ENCODE measurements around the gene FABP2. TPM values are rescaled to one million over a fixed set of nuclear protein-coding genes. Genes with fewer than 3 reads are reported as not detected.
"Not testable (repeated sequence)": the region's sequence is repeated elsewhere in the genome, so short reads cannot be mapped to it uniquely, and the experiment has no call there.

Gene FABP2
- total and polyA plus RNA-seq, 8 donors = 0.12 to 14.3 (median 3.8) TPM; not detected in 5

- intact Hi-C loops (cut with DNase I; ENCODE audit: low total_unique reads); H3K27ac ChIP-seq; H3K9me3 ChIP-seq; H3K27me3 ChIP-seq; H3K4me3 ChIP-seq; H3K4me1 ChIP-seq; H3K36me3 ChIP-seq; DNase-seq: not testable (repeated sequence)
- WGBS, 5 donors = 59 to 91% (median 72%) methylated on average over 1 of the region's 1 CpG
Observed at GRCh38 chr4:119356041-119356440, 34.1 kb upstream of the FABP2 start.

DNA sequence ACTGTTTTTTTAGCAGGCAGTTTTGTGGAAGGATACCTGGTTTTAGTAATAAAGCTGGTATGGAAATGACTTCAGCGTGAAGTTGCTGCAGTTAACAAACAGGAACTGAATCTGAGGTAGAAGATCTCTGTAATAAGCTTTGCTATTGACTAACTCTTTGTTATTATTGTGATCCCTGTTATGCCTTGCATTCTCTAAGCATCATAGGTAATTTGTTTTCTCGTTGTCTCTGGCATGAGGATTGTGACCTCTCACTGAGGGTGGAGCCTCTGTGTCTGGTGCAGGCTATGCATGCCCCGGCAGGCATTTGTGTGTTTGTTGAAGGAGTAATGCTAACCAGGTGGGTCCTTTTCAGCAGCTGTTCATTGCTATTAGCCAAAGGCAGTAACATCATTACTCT is 31.4 kb upstream of the FABP2 start:
- 36 to 67% (median 49%) methylated on average over 2 to 3 of the region's 3 CpGs for WGBS, 5 donors

GRCh38 chr4:119348169-119348568 is 26.2 kb upstream of the FABP2 start:
- 67 to 89% (median 76%) methylated on average over 1 of the region's 1 CpG for WGBS, 5 donors
- DNase-seq = not testable (repeated sequence)

More for the DNA sequence above, 31.4 kb upstream of the FABP2 start:
- H3K4me3 ChIP-seq; intact Hi-C loops (cut with DNase I; ENCODE audit: low total_unique reads); H3K36me3 ChIP-seq; H3K27me3 ChIP-seq; H3K9me3 ChIP-seq; H3K27ac ChIP-seq; H3K4me1 ChIP-seq; DNase-seq: not testable (repeated sequence)

GRCh38 chr4:119343293-119343692 is 21.4 kb upstream of the FABP2 start:
- WGBS, 5 donors = no CpG with 5 or more reads among the region's 2 CpGs
- intact Hi-C loops (cut with DNase I; ENCODE audit: low total_unique reads); H3K27me3 ChIP-seq; H3K9me3 ChIP-seq; H3K36me3 ChIP-seq; DNase-seq; H3K4me3 ChIP-seq; H3K27ac ChIP-seq; H3K4me1 ChIP-seq: not testable (repeated sequence)

More at GRCh38 chr4:119348169-119348568, 26.2 kb upstream of the FABP2 start:
- H3K4me3 ChIP-seq; intact Hi-C loops (cut with DNase I; ENCODE audit: low total_unique reads); H3K36me3 ChIP-seq; H3K4me1 ChIP-seq; H3K9me3 ChIP-seq; H3K27ac ChIP-seq; H3K27me3 ChIP-seq: not testable (repeated sequence)

DNA sequence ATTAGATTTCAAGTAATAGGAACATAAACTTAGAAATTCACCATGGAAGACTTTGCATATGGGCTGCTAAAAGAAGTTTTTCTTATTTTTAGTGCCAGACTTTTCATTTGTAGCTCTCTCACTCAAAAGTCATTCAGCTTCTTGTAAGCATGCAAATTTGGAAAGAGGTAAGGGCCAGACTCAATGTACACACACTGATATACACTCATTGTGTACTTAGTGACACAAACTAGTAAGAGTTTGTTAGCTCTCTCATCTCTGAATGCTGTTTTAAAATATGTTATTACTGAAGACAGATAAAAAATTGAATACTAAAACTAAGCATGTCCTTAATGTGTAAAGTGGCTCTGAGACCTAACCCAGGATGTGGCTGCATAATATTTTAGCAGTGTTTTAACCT is 18.0 kb upstream of the FABP2 start:
- intact Hi-C loops (cut with DNase I; ENCODE audit: low total_unique reads); H3K9me3 ChIP-seq; H3K4me1 ChIP-seq; H3K27me3 ChIP-seq; H3K4me3 ChIP-seq; H3K27ac ChIP-seq; H3K36me3 ChIP-seq; DNase-seq: not testable (repeated sequence)

GRCh38 chr4:119337010-119337409 is 15.1 kb upstream of the FABP2 start:
- 58 to 80% (median 64%) methylated on average over 1 of the region's 1 CpG for WGBS, 5 donors
- no peak for TF ChIP-seq CTCF (IDR thresholded peaks at IDR 0.05)
- TF ChIP-seq POLR2AphosphoS5 (IDR thresholded peaks at IDR 0.05) = no peak
- TF ChIP-seq POLR2A (IDR thresholded peaks at IDR 0.05) = no peak
- no peak for TF ChIP-seq EP300 (IDR thresholded peaks at IDR 0.05)
- peak in 1 of 2 donors; percentile 18 for DNase-seq
- Histone ChIP-seq H3K9me3 (no peaks in the 10 kb centered on the region), H3K4me3 (no peak overlapping the region), H3K36me3 (no peaks in the 10 kb centered on the region), H3K27me3 (no peaks in the 10 kb centered on the region), H3K4me1 (no peaks in the 10 kb centered on the region), H3K27ac (no peak overlapping the region)
- intact Hi-C loops (cut with DNase I; ENCODE audit: low total_unique reads) = no loop called here

GRCh38 chr4:119336332-119336979 is 14.5 kb upstream of the FABP2 start:
- H3K4me3 ChIP-seq; DNase-seq; H3K4me1 ChIP-seq; intact Hi-C loops (cut with DNase I; ENCODE audit: low total_unique reads); H3K36me3 ChIP-seq; H3K9me3 ChIP-seq; H3K27me3 ChIP-seq: not testable (repeated sequence)
- H3K27ac ChIP-seq = peak overlapping the region in 1 of 5 donors; percentile 4
- 63 to 84% (median 80%) methylated on average over 3 to 4 of the region's 4 CpGs for WGBS, 5 donors
